Osteoblast (primary cell): ENCODE results near the gene FKBP10. TPM values are rescaled to one million over a fixed set of nuclear protein-coding genes. Genes with fewer than 3 reads are reported as not detected.
A peak's percentile ranks its signal among the peaks of the same experiment; 100 is the strongest.

Experiments used
- DNase-seq: peaks from one replicate; pipeline ENCODE4 v3.0.0; 2011; ENCODE audit warnings: low spot score, mixed read lengths; ENCODE audit not compliant: insufficient read length; ENCODE audit errors: missing footprints
- H2AFZ ChIP-seq: 2 replicates; pipeline ENCODE4 v1.6.0; 2011; ENCODE audit warnings: mild to moderate bottlenecking, low read length
- H3K27ac ChIP-seq: 2 replicates; pipeline ENCODE4 v1.5.1; 2011; ENCODE audit warnings: mild to moderate bottlenecking, low read depth, low read length, moderate library complexity
- H3K27me3 ChIP-seq: 2 replicates; pipeline ENCODE4 v1.6.0; 2012; ENCODE audit warnings: mild to moderate bottlenecking, control low read depth, inconsistent platforms, low read length, moderate library complexity; ENCODE audit not compliant: insufficient read depth
- H3K36me3 ChIP-seq: 2 replicates; pipeline ENCODE4 v1.5.1; 2011; ENCODE audit warnings: mild to moderate bottlenecking, low read length, control low read depth, moderate library complexity; ENCODE audit not compliant: insufficient read depth
- H3K4me1 ChIP-seq: 2 replicates; pipeline ENCODE4 v1.5.1; 2011; ENCODE audit warnings: mild to moderate bottlenecking, low read length, control low read depth, moderate library complexity; ENCODE audit not compliant: insufficient read depth
- H3K4me2 ChIP-seq: 2 replicates; pipeline ENCODE4 v1.6.0; 2011; ENCODE audit warnings: mild to moderate bottlenecking, low read length; ENCODE audit not compliant: insufficient read depth
- H3K4me3 ChIP-seq: fragments of 200-600 bp; sonication (generic); 3 replicates; pipeline ENCODE4 v1.5.1; 2012; ENCODE audit warnings: mild to moderate bottlenecking, low read length, inconsistent platforms; ENCODE audit not compliant: insufficient read depth
- H3K79me2 ChIP-seq: 2 replicates; pipeline ENCODE4 v1.6.0; 2012; ENCODE audit warnings: mild to moderate bottlenecking, low read length, control low read depth, inconsistent platforms; ENCODE audit not compliant: insufficient read depth
- H3K9me3 ChIP-seq: 2 replicates; pipeline ENCODE4 v1.5.1; 2011; ENCODE audit warnings: low read depth, low read length, control low read depth
- H4K20me1 ChIP-seq: 2 replicates; pipeline ENCODE4 v1.6.0; 2012; ENCODE audit warnings: mild to moderate bottlenecking, low read length, control low read depth; ENCODE audit not compliant: insufficient read depth
- CTCF ChIP-seq: IDR thresholded peaks from 2 replicates; pipeline ENCODE4 v1.5.1; 2011; ENCODE audit warnings: mild to moderate bottlenecking, low read depth, low read length, moderate library complexity; ENCODE audit errors: extremely low read depth
- total RNA-seq: library from RNA; depleted of rRNA; stranded (reverse); fragments of >200 nt; gene quantifications from 2 replicates; pipeline ENCODE4 v1.2.3, GENCODE V29; 2012

The FKBP10 gene
- total RNA-seq, 1 donor = 396 TPM

GRCh38 chr17:41864498-41864835, 51.7 kb downstream of the FKBP10 start:
- Histone ChIP-seq H3K4me1 (peaks cover 12% of the 10 kb centered on the region), H3K4me3 (peak overlapping the region; percentile 98), H3K27ac (peak overlapping the region; percentile 73), H3K9me3 (no peaks in the 10 kb centered on the region), H3K79me2 (peaks cover 53% of the 10 kb centered on the region), H3K4me2 (peak overlapping the region; percentile 100), H2AFZ (peak overlapping the region; percentile 89), H4K20me1 (peaks cover 45% of the 10 kb centered on the region), H3K36me3 (peaks cover 28% of the 10 kb centered on the region), H3K27me3 (no peaks in the 10 kb centered on the region)
- no peak for DNase-seq
- no peak for TF ChIP-seq CTCF

GRCh38 chr17:41864836-41865595, 52.2 kb downstream of the FKBP10 start, which contains the start of gene KLHL11:
KLHL11 (minus strand) TSS chr17:41865423; CDS start chr17:41865370, 53 bp downstream.
- Histone ChIP-seq H4K20me1 (peaks cover 42% of the 10 kb centered on the region), H3K27ac (peak within 1 kb of the TSS; percentile 73), H3K4me2 (peak within 1 kb of the TSS; percentile 100), H3K4me3 (peak within 1 kb of the TSS; percentile 98), H3K9me3 (no peaks in the 10 kb centered on the region), H3K79me2 (peaks cover 47% of the 10 kb centered on the region), H3K36me3 (peaks cover 33% of the 10 kb centered on the region), H2AFZ (peak within 1 kb of the TSS; percentile 93), H3K4me1 (peaks cover 12% of the 10 kb centered on the region), H3K27me3 (no peaks in the 10 kb centered on the region)
- DNase-seq = peak; percentile 98
- TF ChIP-seq CTCF = no peak

GRCh38 chr17:41865596-41865893, 52.7 kb downstream of the FKBP10 start:
- peak overlapping the region; percentile 93 for H2AFZ ChIP-seq
- H3K27ac ChIP-seq = peak overlapping the region; percentile 63
- no peak for TF ChIP-seq CTCF

GRCh38 chr17:41868568-41868967, 55.8 kb downstream of the FKBP10 start:
- TF ChIP-seq CTCF = no peak
- Histone ChIP-seq H3K4me2 (no peak overlapping the region), H3K27ac (no peak overlapping the region), H3K79me2 (peaks cover 15% of the 10 kb centered on the region), H3K9me3 (no peaks in the 10 kb centered on the region), H3K36me3 (peaks cover 67% of the 10 kb centered on the region), H3K4me1 (peaks cover 10% of the 10 kb centered on the region), H3K4me3 (no peak overlapping the region), H2AFZ (no peak overlapping the region), H4K20me1 (peaks cover 18% of the 10 kb centered on the region), H3K27me3 (no peaks in the 10 kb centered on the region)
- no peak for DNase-seq

More at GRCh38 chr17:41865596-41865893, 52.7 kb downstream of the FKBP10 start:
- H3K27me3 ChIP-seq = no peaks in the 10 kb centered on the region
- H3K79me2 ChIP-seq = peaks cover 42% of the 10 kb centered on the region
- H3K4me3 ChIP-seq = peak overlapping the region; percentile 98
- peaks cover 38% of the 10 kb centered on the region for H3K36me3 ChIP-seq
- no peak for DNase-seq
- H3K4me1 ChIP-seq = peaks cover 12% of the 10 kb centered on the region
- H3K9me3 ChIP-seq = no peaks in the 10 kb centered on the region
- peaks cover 37% of the 10 kb centered on the region for H4K20me1 ChIP-seq
- H3K4me2 ChIP-seq = peak overlapping the region; percentile 92
